Natural killer cell (primary cell): Measurements from ENCODE around the gene IDE. TPM values are rescaled to one million over a fixed set of nuclear protein-coding genes. Genes with fewer than 3 reads are reported as not detected.

ENCODE experiments used
- ATAC-seq, 3 donors: fragments of 150-1000 bp in 2 of 3; fragments of 200-7000 bp in 1 of 3; cut with Tn5 transposase; 1 replicate in 1 of 3; 2 replicates in 2 of 3; pipeline ENCODE4 v1.10.0; 2021; ENCODE audit warnings: mild to moderate bottlenecking in 2 of 3, moderate library complexity in 2 of 3
- DNase-seq, 2 donors: peaks; one replicate each; pipeline versions ENCODE4 v3.0.0 to v3.0.0-alpha.2; 2013 to 2021; ENCODE audit warnings: mixed read lengths in 1 of 2
- H3K27ac ChIP-seq: one replicate; pipeline ENCODE4 v1.5.1; 2013; ENCODE audit warnings: mild to moderate bottlenecking, low read length
- H3K27me3 ChIP-seq: one replicate; pipeline ENCODE4 v1.6.1; 2013; ENCODE audit warnings: low read length; ENCODE audit not compliant: control insufficient read depth, insufficient read depth
- H3K36me3 ChIP-seq: one replicate; pipeline ENCODE4 v1.6.1; 2013; ENCODE audit warnings: low read length; ENCODE audit not compliant: control insufficient read depth, insufficient read depth
- H3K4me1 ChIP-seq: one replicate; pipeline ENCODE4 v1.6.1; 2013; ENCODE audit warnings: low read length; ENCODE audit not compliant: control insufficient read depth, insufficient read depth
- H3K4me3 ChIP-seq: one replicate; pipeline ENCODE4 v1.5.1; 2013; ENCODE audit warnings: low read length
- H3K9me3 ChIP-seq: one replicate; pipeline ENCODE4 v1.6.1; 2013; ENCODE audit warnings: low read length; ENCODE audit not compliant: control insufficient read depth, insufficient read depth
- H3K27ac Mint-ChIP-seq, 2 donors: one replicate each; pipeline ENCODE4 v1.8.0; 2022; ENCODE audit warnings: mild to moderate bottlenecking in 2 of 2, mixed read lengths in 2 of 2, moderate library complexity in 1 of 2
- H3K27me3 Mint-ChIP-seq, 2 donors: one replicate each; pipeline ENCODE4 v1.8.0; 2022; ENCODE audit warnings: low read depth in 2 of 2, mixed read lengths in 2 of 2
- H3K36me3 Mint-ChIP-seq: one replicate; pipeline ENCODE4 v1.8.0; 2022; ENCODE audit warnings: mixed read lengths
- H3K4me1 Mint-ChIP-seq, 2 donors: one replicate each; pipeline ENCODE4 v1.8.0; 2022; ENCODE audit warnings: mixed read lengths in 2 of 2
- H3K4me3 Mint-ChIP-seq: one replicate; pipeline ENCODE4 v1.8.0; 2022; ENCODE audit warnings: mild to moderate bottlenecking, moderate library complexity, mixed read lengths
- H3K9me3 Mint-ChIP-seq, 2 donors: one replicate each; pipeline ENCODE4 v1.8.0; 2022; ENCODE audit warnings: mixed read lengths in 2 of 2
- CTCF ChIP-seq: fragments of 200-600 bp; IDR thresholded peaks from one replicate; pipeline ENCODE4 v1.8.0; 2022; ENCODE audit warnings: antibody characterized with exemption
- WGBS: methylation state at CpG from one replicate; pipeline ENCODE4 v1.1.7; 2013; ENCODE audit warnings: missing lambda C conversion rate; ENCODE audit not compliant: insufficient coverage; 5-methylcytosine and 5-hydroxymethylcytosine counted together
- intact Hi-C: fragments of 100-400 bp; cut with micrococcal nuclease; formaldehyde crosslinking; loops from one replicate; pipeline ENCODE4 v1.14.2; 2022
- total RNA-seq, 4 donors: library from RNA; stranded (reverse); fragments of 120-200 nt in 1 of 4; gene quantifications; one replicate each; pipeline versions ENCODE4 v1.2.3 to v1.2.4, GENCODE V29; 2013 to 2022

Gene IDE
- total RNA-seq, 3 donors from 2014 or later (not counting 1 experiment from before 2014, with no cell fraction given): 18.2 to 23.5 (median 21.8) TPM

DNA sequence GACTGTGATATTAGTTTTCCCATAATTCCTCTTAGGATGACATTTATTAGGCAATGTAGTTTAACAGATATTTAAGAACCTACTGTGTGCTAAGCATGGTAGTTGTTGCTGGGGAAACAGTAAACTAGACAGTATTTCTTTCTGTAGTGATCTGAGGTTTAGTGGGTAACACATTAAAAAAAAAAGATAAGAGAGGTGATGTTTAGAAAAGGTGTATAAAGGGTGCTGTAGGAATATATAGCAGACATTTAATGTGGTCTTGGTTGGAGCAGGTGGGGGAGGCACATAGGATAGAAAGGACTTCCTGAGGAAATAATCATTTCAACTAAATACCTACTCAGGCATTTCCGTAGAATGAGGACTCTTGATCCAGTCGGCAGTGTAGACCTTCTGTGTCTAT lies 30.9 kb upstream of the IDE start:
- peak in 1 of 3 donors; percentile 20 for ATAC-seq
- intact Hi-C loops: no loop called here
- Histone ChIP-seq H3K27me3 (no peaks in the 10 kb centered on the region), H3K27ac (no peak overlapping the region), H3K4me1 (no peaks in the 10 kb centered on the region), H3K9me3 (no peaks in the 10 kb centered on the region), H3K4me3 (no peak overlapping the region), H3K36me3 (no peaks in the 10 kb centered on the region)
- Mint-ChIP-seq H3K36me3 (no peaks in the 10 kb centered on the region), H3K27ac (peak overlapping the region; percentile 16 to 58), H3K9me3 (no peaks in the 10 kb centered on the region), H3K4me3 (no peak overlapping the region), H3K27me3 (no peaks in the 10 kb centered on the region), H3K4me1 (peaks cover 14 to 29% of the 10 kb centered on the region in 2 donors)
- whole genome bisulfite sequencing: 46% methylated on average over 2 of the region's 2 CpGs
- DNase-seq: peak in 1 of 2 donors; percentile 15
- no peak for TF ChIP-seq CTCF

- ATAC-seq (no peak), DNase-seq (no peak)
- Histone ChIP-seq H3K9me3 (no peaks in the 10 kb centered on the region), H3K4me1 (peaks cover 2% of the 10 kb centered on the region), H3K36me3 (no peaks in the 10 kb centered on the region), H3K27me3 (no peaks in the 10 kb centered on the region), H3K27ac (no peak overlapping the region), H3K4me3 (no peak overlapping the region)
- H3K4me3 Mint-ChIP-seq: no peak overlapping the region
- H3K9me3 Mint-ChIP-seq: no peaks in the 10 kb centered on the region
- no peak overlapping the region for H3K27ac Mint-ChIP-seq
- no peaks in the 10 kb centered on the region for H3K27me3 Mint-ChIP-seq
- no peaks in the 10 kb centered on the region for H3K36me3 Mint-ChIP-seq
- intact Hi-C loops: no loop called here
- TF ChIP-seq CTCF: no peak
- H3K4me1 Mint-ChIP-seq: peaks cover 10 to 20% of the 10 kb centered on the region in 2 donors
- no CpG with 5 or more reads among the region's 1 CpG for WGBS
Observed at GRCh38 chr10:92598321-92598720, 24.4 kb upstream of the IDE start.

DNA sequence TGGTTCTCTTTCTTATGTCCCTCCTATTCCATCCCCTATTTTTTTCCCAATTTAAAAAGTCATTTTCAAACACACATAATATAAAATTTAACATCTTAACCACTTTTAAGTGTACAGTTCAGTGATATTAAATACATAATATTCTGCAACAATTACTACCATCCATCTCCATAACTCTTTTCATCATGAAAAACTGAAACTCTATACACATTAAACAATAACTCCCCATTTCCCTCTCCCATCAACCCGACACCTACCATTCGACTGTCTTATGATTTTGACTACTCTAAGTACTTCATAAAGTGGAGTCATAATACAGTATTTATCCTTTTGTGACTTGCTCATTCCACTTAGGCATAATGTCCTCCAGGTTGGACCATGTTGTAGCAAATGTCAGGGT lies 21.6 kb upstream of the IDE start:
- DNase-seq (no peak), ATAC-seq (no peak)
- TF ChIP-seq CTCF: no peak
- Mint-ChIP-seq H3K36me3 (no peaks in the 10 kb centered on the region), H3K9me3 (no peaks in the 10 kb centered on the region), H3K4me3 (peak overlapping the region; percentile 41), H3K4me1 (peaks cover 27% of the 10 kb centered on the region in 2 donors), H3K27ac (peak overlapping the region in 1 of 2 donors; percentile 32), H3K27me3 (no peaks in the 10 kb centered on the region)
- intact Hi-C loops: no loop called here
- 78% methylated on average over 2 of the region's 2 CpGs for WGBS
- Histone ChIP-seq H3K4me1 (peaks cover 21% of the 10 kb centered on the region), H3K36me3 (no peaks in the 10 kb centered on the region), H3K4me3 (no peak overlapping the region), H3K27ac (no peak overlapping the region), H3K27me3 (no peaks in the 10 kb centered on the region), H3K9me3 (no peaks in the 10 kb centered on the region)
